ENCODE data around the gene SDK1. TPM values are rescaled to one million over a fixed set of nuclear protein-coding genes. Genes with fewer than 3 reads are reported as not detected.
"Not testable (repeated sequence)": the region's sequence is repeated elsewhere in the genome, so short reads cannot be mapped to it uniquely, and the experiment has no call there.

Gene SDK1
- total RNA-seq, 1 donor from 2014 or later = 37.6 TPM

GRCh38 chr7:4302203-4302905, 1001.3 kb downstream of the SDK1 start:
- H3K27me3 Mint-ChIP-seq = peaks cover 4% of the 10 kb centered on the region

GRCh38 chr7:4307316-4308204, 1006.5 kb downstream of the SDK1 start:
- no peaks in the 10 kb centered on the region for H3K4me1 Mint-ChIP-seq (ENCODE audit: low read depth)
- H3K4me3 Mint-ChIP-seq (ENCODE audit: low read depth) = no peak overlapping the region
- DNase-seq (ENCODE audit: low spot score, unreplicated experiment) = no peak
- H3K36me3 Mint-ChIP-seq (ENCODE audit: insufficient read depth) = no peaks in the 10 kb centered on the region
- no peak for TF ChIP-seq CTCF (IDR thresholded peaks at IDR 0.05; ENCODE audit: unreplicated experiment)
- no peak overlapping the region for H3K27ac Mint-ChIP-seq
- H3K9me3 Mint-ChIP-seq (ENCODE audit: low read depth) = peaks cover 5% of the 10 kb centered on the region
- H3K27me3 Mint-ChIP-seq = peaks cover 10% of the 10 kb centered on the region

More at GRCh38 chr7:4302203-4302905, 1001.3 kb downstream of the SDK1 start:
- Mint-ChIP-seq H3K36me3 (ENCODE audit: insufficient read depth) (no peaks in the 10 kb centered on the region), H3K9me3 (ENCODE audit: low read depth) (no peaks in the 10 kb centered on the region), H3K27ac (no peak overlapping the region), H3K4me1 (ENCODE audit: low read depth) (no peaks in the 10 kb centered on the region), H3K4me3 (ENCODE audit: low read depth) (no peak overlapping the region)
- no peak for DNase-seq (ENCODE audit: low spot score, unreplicated experiment)
- TF ChIP-seq CTCF (IDR thresholded peaks at IDR 0.05; ENCODE audit: unreplicated experiment) = no peak

- H3K27ac Mint-ChIP-seq = no peak overlapping the region
- peaks cover 5% of the 10 kb centered on the region for H3K9me3 Mint-ChIP-seq (ENCODE audit: low read depth)
- DNase-seq (ENCODE audit: low spot score, unreplicated experiment) = no peak
- H3K4me3 Mint-ChIP-seq (ENCODE audit: low read depth) = no peak overlapping the region
- H3K36me3 Mint-ChIP-seq (ENCODE audit: insufficient read depth) = no peaks in the 10 kb centered on the region
- no peak for TF ChIP-seq CTCF (IDR thresholded peaks at IDR 0.05; ENCODE audit: unreplicated experiment)
- peaks cover 10% of the 10 kb centered on the region for H3K27me3 Mint-ChIP-seq
- H3K4me1 Mint-ChIP-seq (ENCODE audit: low read depth) = no peaks in the 10 kb centered on the region
These were observed 1007.1 kb downstream of the SDK1 start for GRCh38 chr7:4308205-4308590.

- H3K4me1 Mint-ChIP-seq (ENCODE audit: low read depth); H3K36me3 Mint-ChIP-seq (ENCODE audit: insufficient read depth); H3K9me3 Mint-ChIP-seq (ENCODE audit: low read depth); H3K4me3 Mint-ChIP-seq (ENCODE audit: low read depth); H3K27me3 Mint-ChIP-seq; H3K27ac Mint-ChIP-seq; DNase-seq (ENCODE audit: low spot score, unreplicated experiment): not testable (repeated sequence)
These were observed 1012.9 kb downstream of the SDK1 start for GRCh38 chr7:4313911-4314310.

- not testable (repeated sequence) for H3K4me3 Mint-ChIP-seq (ENCODE audit: low read depth); H3K4me1 Mint-ChIP-seq (ENCODE audit: low read depth); H3K9me3 Mint-ChIP-seq (ENCODE audit: low read depth); H3K36me3 Mint-ChIP-seq (ENCODE audit: insufficient read depth); H3K27ac Mint-ChIP-seq; DNase-seq (ENCODE audit: low spot score, unreplicated experiment); H3K27me3 Mint-ChIP-seq
These were observed 1013.3 kb downstream of the SDK1 start for GRCh38 chr7:4314316-4314715.
